Glutamatergic neuron (in vitro differentiated cells): Measurements from ENCODE around the gene MAP7D3. TPM values are rescaled to one million over a fixed set of nuclear protein-coding genes. Genes with fewer than 3 reads are reported as not detected.

Source experiments
- DNase-seq: peaks from one replicate; pipeline ENCODE4 v3.0.0; 2022
- H3K27ac Mint-ChIP-seq: one replicate; pipeline ENCODE4 v1.8.0; 2020; ENCODE audit warnings: mild to moderate bottlenecking, mixed read lengths, inconsistent platforms; ENCODE audit not compliant: unreplicated experiment
- H3K27me3 Mint-ChIP-seq: one replicate; pipeline ENCODE4 v1.8.0; 2020; ENCODE audit warnings: mild to moderate bottlenecking, moderate library complexity, mixed read lengths, inconsistent platforms; ENCODE audit not compliant: unreplicated experiment
- H3K36me3 Mint-ChIP-seq: one replicate; pipeline ENCODE4 v1.8.0; 2020; ENCODE audit warnings: mild to moderate bottlenecking, mixed read lengths, inconsistent platforms; ENCODE audit not compliant: unreplicated experiment
- H3K4me1 Mint-ChIP-seq: one replicate; pipeline ENCODE4 v1.8.0; 2020; ENCODE audit warnings: mild to moderate bottlenecking, low read depth, mixed read lengths, inconsistent platforms; ENCODE audit not compliant: unreplicated experiment
- H3K4me3 Mint-ChIP-seq: one replicate; pipeline ENCODE4 v1.8.0; 2020; ENCODE audit warnings: mild to moderate bottlenecking, mixed read lengths, inconsistent platforms; ENCODE audit not compliant: unreplicated experiment
- H3K9me3 Mint-ChIP-seq: one replicate; pipeline ENCODE4 v1.8.0; 2020; ENCODE audit warnings: mild to moderate bottlenecking, moderate library complexity, mixed read lengths, inconsistent platforms; ENCODE audit not compliant: unreplicated experiment
- CTCF ChIP-seq: fragments of 200-600 bp; sonication (generic); IDR thresholded peaks from one replicate; pipeline ENCODE4 v1.5.0; 2021; ENCODE audit not compliant: partially characterized antibody, unreplicated experiment
- total RNA-seq: library from RNA; stranded (reverse); fragmentation: NEBNext Ultra II Directional; extraction: Animal tissue kit (Norgen Biotek cat#: 25700); gene quantifications from one replicate; pipeline ENCODE4 v1.2.1, GENCODE V29; 2021; ENCODE audit not compliant: unreplicated experiment

Gene MAP7D3
- total RNA-seq, 1 donor from 2014 or later, result 4.6 TPM

- no peaks in the 10 kb centered on the region for H3K27me3 Mint-ChIP-seq
- peaks cover 11% of the 10 kb centered on the region for H3K4me1 Mint-ChIP-seq
- H3K9me3 Mint-ChIP-seq, result peaks cover 2% of the 10 kb centered on the region
Observed at GRCh38 chrX:136206916-136207315, 44.3 kb downstream of the MAP7D3 start.

GRCh38 chrX:136205882-136206380 lies 45.3 kb downstream of the MAP7D3 start:
- Mint-ChIP-seq H3K4me3 (peak overlapping the region; percentile 42), H3K9me3 (peaks cover 2% of the 10 kb centered on the region), H3K27me3 (no peaks in the 10 kb centered on the region), H3K4me1 (peaks cover 15% of the 10 kb centered on the region), H3K27ac (peak overlapping the region; percentile 80), H3K36me3 (no peaks in the 10 kb centered on the region)
- DNase-seq, result no peak
- no peak for TF ChIP-seq CTCF

More at GRCh38 chrX:136206916-136207315, 44.3 kb downstream of the MAP7D3 start:
- no peak for DNase-seq
- TF ChIP-seq CTCF, result no peak
- H3K4me3 Mint-ChIP-seq, result no peak overlapping the region
- no peaks in the 10 kb centered on the region for H3K36me3 Mint-ChIP-seq
- no peak overlapping the region for H3K27ac Mint-ChIP-seq

- H3K27me3 Mint-ChIP-seq, result no peaks in the 10 kb centered on the region
- H3K36me3 Mint-ChIP-seq, result no peaks in the 10 kb centered on the region
- H3K27ac Mint-ChIP-seq, result peak overlapping the region; percentile 64
- peaks cover 17% of the 10 kb centered on the region for H3K4me1 Mint-ChIP-seq
- DNase-seq, result no peak
- no peak for TF ChIP-seq CTCF
- no peak overlapping the region for H3K4me3 Mint-ChIP-seq
- peaks cover 3% of the 10 kb centered on the region for H3K9me3 Mint-ChIP-seq
Observed at GRCh38 chrX:136204571-136204970, 46.6 kb downstream of the MAP7D3 start.

- no peak for DNase-seq
- Mint-ChIP-seq H3K4me3 (no peak overlapping the region), H3K27me3 (no peaks in the 10 kb centered on the region), H3K36me3 (no peaks in the 10 kb centered on the region), H3K4me1 (peaks cover 20% of the 10 kb centered on the region), H3K27ac (no peak overlapping the region), H3K9me3 (peaks cover 3% of the 10 kb centered on the region)
- TF ChIP-seq CTCF, result no peak
Observed at GRCh38 chrX:136203951-136204350, 47.2 kb downstream of the MAP7D3 start.

GRCh38 chrX:136203438-136203837 lies 47.8 kb downstream of the MAP7D3 start:
- TF ChIP-seq CTCF, result no peak
- no peak for DNase-seq
- peaks cover 3% of the 10 kb centered on the region for H3K9me3 Mint-ChIP-seq
- H3K4me1 Mint-ChIP-seq, result peaks cover 25% of the 10 kb centered on the region
- H3K27me3 Mint-ChIP-seq, result no peaks in the 10 kb centered on the region
- no peak overlapping the region for H3K4me3 Mint-ChIP-seq
- no peak overlapping the region for H3K27ac Mint-ChIP-seq
- H3K36me3 Mint-ChIP-seq, result no peaks in the 10 kb centered on the region
